ENCODE measurements around the gene TCEANC2. TPM values are rescaled to one million over a fixed set of nuclear protein-coding genes. Genes with fewer than 3 reads are reported as not detected.

TCEANC2 gene
- total and polyA plus RNA-seq, 12 donors, result 1.3 to 12.5 (median 5.6) TPM

GRCh38 chr1:54153535-54154439, 100.4 kb downstream of the TCEANC2 start:
- TF ChIP-seq POLR2A (IDR thresholded peaks at IDR 0.05), result no peak
- no peak for TF ChIP-seq CTCF (IDR thresholded peaks at IDR 0.05)
- no peaks in the 10 kb centered on the region for H3K27me3 ChIP-seq
- peaks cover 0 to 8% of the 10 kb centered on the region in 2 donors for H3K4me1 ChIP-seq (replicated peaks in 1 of 2)
- H3K27ac ChIP-seq, result peak overlapping the region in 1 of 5 donors; percentile 18
- no peak overlapping the region for H3K4me3 ChIP-seq
- 56 to 61% (median 60%) methylated on average over 17 to 19 of the region's 19 CpGs for WGBS, 4 donors
- H3K9me3 ChIP-seq (replicated peaks in 1 of 3), result no peaks in the 10 kb centered on the region
- no peaks in the 10 kb centered on the region for H3K36me3 ChIP-seq (replicated peaks in 1 of 2)
- intact Hi-C loops (cut with DNase I), result no loop called here
- peak; percentile 32 to 83 (median 79) for DNase-seq

Small RNA genes within 50 kb of the gene (microRNA-seq; reads per million reads assigned to microRNA genes)
- 4.3 to 6.3 (median 5.0) reads per million in 3 donors for gene MIR4781

Small RNA genes within 50 kb of the gene (small RNA-seq; reads per million reads assigned to genes)
- gene AL353898.1 (0 reads per million in 2 donors), gene AL353898.2 (0 reads per million in 2 donors)

Other genes with a start within 250 kb of the TCEANC2 start
- gene NDC1, start 215.3 kb upstream of the TCEANC2 start, total RNA-seq, result 10 to 100 TPM in 7 of 9 donors, 1 to 10 TPM in 2; 8.2 to 21.9 (median 10.5) TPM
- 10 to 100 TPM in 1 of 3 donors, 1 to 10 TPM in 2; 2.9 to 12.7 (median 3.0) TPM for gene NDC1, start 215.3 kb upstream of the TCEANC2 start, polyA plus RNA-seq
- gene YIPF1, start 163.8 kb upstream of the TCEANC2 start, total RNA-seq, result 10 to 100 TPM; 24.8 to 59.5 (median 40.0) TPM
- 10 to 100 TPM; 22.2 to 55.2 (median 23.1) TPM for gene YIPF1, start 163.8 kb upstream of the TCEANC2 start, polyA plus RNA-seq
- 1 to 10 TPM in 1 of 9 donors, under 1 TPM in 2, not detected in 6; 0.11 to 1.5 (median 0.19) TPM for gene DIO1, start 159.4 kb upstream of the TCEANC2 start, total RNA-seq
- gene DIO1, start 159.4 kb upstream of the TCEANC2 start, polyA plus RNA-seq, result under 1 TPM in 2 of 3 donors, not detected in 1; 0.03 to 0.11 TPM
- 10 to 100 TPM in 8 of 9 donors, 1 to 10 TPM in 1; 7.2 to 53.1 (median 26.6) TPM for gene IFT25, start 107.9 kb upstream of the TCEANC2 start, total RNA-seq
- gene IFT25, start 107.9 kb upstream of the TCEANC2 start, polyA plus RNA-seq, result 10 to 100 TPM; 25.5 to 39.1 (median 37.8) TPM
- gene LRRC42, start 107.3 kb upstream of the TCEANC2 start, total RNA-seq, result 10 to 100 TPM; 20.4 to 43.4 (median 32.9) TPM
- 10 to 100 TPM; 15.2 to 36.6 (median 18.6) TPM for gene LRRC42, start 107.3 kb upstream of the TCEANC2 start, polyA plus RNA-seq
- gene LDLRAD1, start 35.4 kb upstream of the TCEANC2 start, total RNA-seq, result 1 to 10 TPM in 5 of 9 donors, under 1 TPM in 3, not detected in 1; 0.39 to 8.8 (median 2.2) TPM
- 1 to 10 TPM in 1 of 3 donors, under 1 TPM in 2; 0.32 to 1.3 (median 0.54) TPM for gene LDLRAD1, start 35.4 kb upstream of the TCEANC2 start, polyA plus RNA-seq
- 100 to 1,000 TPM; 351 to 736 (median 589) TPM for gene TMEM59, start 404 bp upstream of the TCEANC2 start, total RNA-seq
- gene TMEM59, start 404 bp upstream of the TCEANC2 start, polyA plus RNA-seq, result 100 to 1,000 TPM in 2 of 3 donors, 10 to 100 TPM in 1; 96.8 to 489 (median 131) TPM
- under 1 TPM in 4 of 9 donors, not detected in 5; 0.15 to 0.64 (median 0.26) TPM for gene CDCP2, start 99.4 kb downstream of the TCEANC2 start, total RNA-seq
- under 1 TPM in 1 of 3 donors, not detected in 2; 0.05 TPM for gene CDCP2, start 99.4 kb downstream of the TCEANC2 start, polyA plus RNA-seq
- 10 to 100 TPM in 6 of 9 donors, 1 to 10 TPM in 3; 5.8 to 21.6 (median 13.0) TPM for gene CYB5RL, start 146.4 kb downstream of the TCEANC2 start, total RNA-seq
- 1 to 10 TPM; 2.7 to 6.7 (median 5.2) TPM for gene CYB5RL, start 146.4 kb downstream of the TCEANC2 start, polyA plus RNA-seq
- gene MRPL37, start 146.6 kb downstream of the TCEANC2 start, total RNA-seq, result 100 to 1,000 TPM in 8 of 9 donors, 10 to 100 TPM in 1; 75.4 to 160 (median 108) TPM
- 100 to 1,000 TPM in 1 of 3 donors, 10 to 100 TPM in 2; 24.9 to 174 (median 28.7) TPM for gene MRPL37, start 146.6 kb downstream of the TCEANC2 start, polyA plus RNA-seq